PFSK-1 (cell line): ENCODE measurements around the gene SKI.

Experiments used
- FOXP2 ChIP-seq: optimal IDR thresholded peaks from 2 replicates; pipeline ENCODE3; 2011; ENCODE audit warnings: borderline replicate concordance, control low read depth, inconsistent platforms; ENCODE audit not compliant: insufficient read depth; ENCODE audit errors: extremely low read length, extremely low read depth
- POLR2AphosphoS5 ChIP-seq: IDR thresholded peaks from 2 replicates; pipeline ENCODE4 v1.6.1; 2012; ENCODE audit warnings: low read depth, mild to moderate bottlenecking, control low read depth, low read length, moderate library complexity
- REST ChIP-seq, 2 experiments: IDR thresholded peaks; 2 replicates each; pipeline versions ENCODE4 v1.6.1 to v1.8.0; 2011 to 2012; ENCODE audit warnings: low read depth in 2 of 2, low read length in 2 of 2, control low read depth in 1 of 2, inconsistent platforms in 1 of 2, mild to moderate bottlenecking in 1 of 2, moderate library complexity in 1 of 2; ENCODE audit not compliant: insufficient read depth in 1 of 2
- SIN3A ChIP-seq: IDR thresholded peaks from 2 replicates; pipeline ENCODE4 v1.6.1; 2012; ENCODE audit warnings: mild to moderate bottlenecking, low read length, moderate library complexity, borderline replicate concordance; ENCODE audit not compliant: insufficient read depth
- TAF1 ChIP-seq: IDR thresholded peaks from 2 replicates; pipeline ENCODE4 v1.6.1; 2012; ENCODE audit warnings: low read length, control low read depth, borderline replicate concordance; ENCODE audit not compliant: insufficient read depth

- no peak for TF ChIP-seq TAF1
- TF ChIP-seq REST (IDR thresholded peaks at IDR 0.05; ENCODE audit: insufficient read depth in 1 of 2, low read depth in 2 of 2, low read length in 2 of 2): no peak
- no peak for TF ChIP-seq POLR2AphosphoS5
- TF ChIP-seq SIN3A: no peak
- TF ChIP-seq FOXP2: no peak
Observed at GRCh38 chr1:2319291-2319690, 91.2 kb downstream of the SKI start.
